Ectodermal cell (in vitro differentiated cells): Measurements from ENCODE around the gene NLRP5.
"Not testable (repeated sequence)": the region's sequence is repeated elsewhere in the genome, so short reads cannot be mapped to it uniquely, and the experiment has no call there.

ENCODE experiments used
- H3K27ac ChIP-seq: 2 replicates; pipeline ENCODE4 v1.7.0; 2013; ENCODE audit warnings: mild to moderate bottlenecking, low read depth, low read length; ENCODE audit not compliant: insufficient read depth, poor library complexity, severe bottlenecking
- H3K27me3 ChIP-seq: 2 replicates; pipeline ENCODE4 v1.7.0; 2013; ENCODE audit warnings: mild to moderate bottlenecking, low read length; ENCODE audit not compliant: insufficient read depth, control insufficient read depth, poor library complexity, severe bottlenecking
- H3K36me3 ChIP-seq: one replicate; pipeline ENCODE4 v1.7.0; 2013; ENCODE audit warnings: low read length; ENCODE audit not compliant: control insufficient read depth, insufficient read depth
- H3K4me1 ChIP-seq: one replicate; pipeline ENCODE4 v1.7.0; 2013; ENCODE audit warnings: low read length; ENCODE audit not compliant: control insufficient read depth, insufficient read depth
- H3K4me3 ChIP-seq: 2 replicates; pipeline ENCODE4 v1.7.0; 2013; ENCODE audit warnings: low read depth, low read length, control low read depth; ENCODE audit not compliant: insufficient read depth
- H3K9me3 ChIP-seq: 2 replicates; pipeline ENCODE4 v1.7.0; 2013; ENCODE audit warnings: mild to moderate bottlenecking, low read length, moderate library complexity; ENCODE audit not compliant: control insufficient read depth
- WGBS, 2 experiments: methylation state at CpG; one replicate each; pipeline ENCODE4 v1.1.7; 2013; ENCODE audit warnings: missing lambda C conversion rate in 2 of 2; 5-methylcytosine and 5-hydroxymethylcytosine counted together

Gene NLRP5

GRCh38 chr19:56097306-56097705, 110.7 kb downstream of the NLRP5 start:
- Histone ChIP-seq H3K4me3 (no peak overlapping the region), H3K9me3 (no peaks in the 10 kb centered on the region), H3K27ac (no peak overlapping the region), H3K36me3 (peaks cover 34% of the 10 kb centered on the region), H3K27me3 (no peaks in the 10 kb centered on the region), H3K4me1 (no peaks in the 10 kb centered on the region)
- 95% methylated on average over 23 of the region's 23 CpGs for WGBS, 2 experiments

DNA sequence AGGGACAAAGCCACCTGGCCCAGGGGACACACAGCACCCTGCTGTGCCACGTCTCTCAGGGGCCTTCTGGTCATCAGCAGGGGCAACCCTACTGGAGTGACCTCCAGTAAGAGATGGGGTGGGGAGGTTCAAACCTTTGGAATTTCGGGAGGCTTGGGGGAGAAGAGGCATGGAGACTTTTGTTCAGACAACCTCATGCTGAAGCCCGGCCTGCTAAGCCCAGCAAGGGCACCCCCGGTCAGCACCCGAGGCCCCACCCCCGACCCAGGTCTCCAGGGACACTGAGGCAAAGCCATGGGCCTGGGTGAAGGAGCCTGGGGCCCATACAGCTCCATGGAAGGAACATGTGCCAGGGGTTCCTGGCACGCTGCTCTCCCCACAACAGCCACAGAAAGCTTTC, 111.2 kb downstream of the NLRP5 start:
- no peaks in the 10 kb centered on the region for H3K9me3 ChIP-seq
- H3K27ac ChIP-seq = no peak overlapping the region
- H3K4me3 ChIP-seq = no peak overlapping the region
- WGBS, 2 experiments = 93% methylated on average over 7 of the region's 7 CpGs
- no peaks in the 10 kb centered on the region for H3K4me1 ChIP-seq
- H3K27me3 ChIP-seq = no peaks in the 10 kb centered on the region
- H3K36me3 ChIP-seq = peaks cover 34% of the 10 kb centered on the region

DNA sequence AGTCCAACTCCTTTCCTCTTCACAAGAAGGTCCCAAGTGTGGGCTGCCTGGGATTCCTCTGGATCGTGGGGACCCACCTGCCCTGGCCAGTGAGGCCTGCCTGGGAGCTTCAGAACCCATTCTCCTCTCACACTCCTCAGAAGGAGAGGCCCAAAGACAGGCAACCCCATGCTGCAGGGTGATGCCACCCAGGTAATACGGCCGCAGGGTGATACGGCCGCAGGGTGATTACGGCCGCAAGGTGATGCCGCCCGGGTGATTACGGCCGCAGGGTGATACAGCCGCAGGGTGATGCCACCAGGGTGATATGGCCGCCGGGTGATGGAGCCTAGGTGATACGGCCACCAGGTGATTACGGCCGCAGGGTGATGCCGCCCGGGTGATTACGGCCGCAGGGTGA, 111.7 kb downstream of the NLRP5 start:
- WGBS, 2 experiments = 97 to 98% methylated on average over 21 of the region's 21 CpGs
- H3K27me3 ChIP-seq, H3K9me3 ChIP-seq, H3K27ac ChIP-seq, H3K4me1 ChIP-seq, H3K4me3 ChIP-seq: not testable (repeated sequence)
- H3K36me3 ChIP-seq = peaks cover 32% of the 10 kb centered on the region

DNA sequence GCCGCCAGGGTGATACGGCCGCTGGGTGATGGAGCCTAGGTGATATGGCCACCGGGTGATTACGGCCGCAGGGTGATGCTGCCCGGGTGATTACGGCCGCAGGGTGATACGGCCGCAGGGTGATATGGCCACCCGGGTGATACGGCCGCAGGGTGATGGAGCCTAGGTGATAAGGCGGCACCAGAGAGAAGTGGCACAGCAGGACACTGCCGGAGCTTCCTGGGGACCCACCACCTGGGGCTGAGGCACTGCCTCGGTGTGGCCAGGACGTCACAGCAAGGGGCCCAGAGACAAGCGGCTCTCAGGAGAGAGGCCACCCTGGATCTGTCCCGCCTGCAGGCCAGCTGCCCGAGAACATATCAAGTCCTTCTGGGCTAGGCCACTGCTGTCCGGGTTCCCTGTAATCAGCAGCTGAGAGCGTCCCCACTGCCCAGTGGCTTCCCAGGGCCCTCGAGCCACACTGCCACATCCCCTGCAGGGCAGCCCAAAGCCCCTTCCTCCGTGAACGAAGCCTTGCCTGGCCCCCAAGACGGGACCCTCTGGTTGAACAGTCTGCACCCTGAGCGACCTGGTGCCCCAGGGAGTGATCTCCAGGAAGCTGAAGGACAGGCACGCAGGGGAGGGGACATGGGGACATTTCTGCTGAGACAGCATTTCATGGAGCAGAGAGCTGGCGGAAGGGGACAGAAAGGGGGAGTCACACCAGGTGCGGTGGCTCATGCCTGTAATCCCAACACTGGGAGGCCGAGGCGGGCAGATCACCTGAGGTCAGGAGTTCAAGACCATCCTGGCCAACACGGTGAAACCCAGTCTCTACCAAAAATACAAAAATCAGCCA, 112.4 kb downstream of the NLRP5 start:
- no peak overlapping the region for H3K4me3 ChIP-seq
- H3K27me3 ChIP-seq = no peaks in the 10 kb centered on the region
- peaks cover 28% of the 10 kb centered on the region for H3K36me3 ChIP-seq
- H3K27ac ChIP-seq = no peak overlapping the region
- no peaks in the 10 kb centered on the region for H3K4me1 ChIP-seq
- 94 to 95% methylated on average over 34 of the region's 34 CpGs for WGBS, 2 experiments
- H3K9me3 ChIP-seq = no peaks in the 10 kb centered on the region

DNA sequence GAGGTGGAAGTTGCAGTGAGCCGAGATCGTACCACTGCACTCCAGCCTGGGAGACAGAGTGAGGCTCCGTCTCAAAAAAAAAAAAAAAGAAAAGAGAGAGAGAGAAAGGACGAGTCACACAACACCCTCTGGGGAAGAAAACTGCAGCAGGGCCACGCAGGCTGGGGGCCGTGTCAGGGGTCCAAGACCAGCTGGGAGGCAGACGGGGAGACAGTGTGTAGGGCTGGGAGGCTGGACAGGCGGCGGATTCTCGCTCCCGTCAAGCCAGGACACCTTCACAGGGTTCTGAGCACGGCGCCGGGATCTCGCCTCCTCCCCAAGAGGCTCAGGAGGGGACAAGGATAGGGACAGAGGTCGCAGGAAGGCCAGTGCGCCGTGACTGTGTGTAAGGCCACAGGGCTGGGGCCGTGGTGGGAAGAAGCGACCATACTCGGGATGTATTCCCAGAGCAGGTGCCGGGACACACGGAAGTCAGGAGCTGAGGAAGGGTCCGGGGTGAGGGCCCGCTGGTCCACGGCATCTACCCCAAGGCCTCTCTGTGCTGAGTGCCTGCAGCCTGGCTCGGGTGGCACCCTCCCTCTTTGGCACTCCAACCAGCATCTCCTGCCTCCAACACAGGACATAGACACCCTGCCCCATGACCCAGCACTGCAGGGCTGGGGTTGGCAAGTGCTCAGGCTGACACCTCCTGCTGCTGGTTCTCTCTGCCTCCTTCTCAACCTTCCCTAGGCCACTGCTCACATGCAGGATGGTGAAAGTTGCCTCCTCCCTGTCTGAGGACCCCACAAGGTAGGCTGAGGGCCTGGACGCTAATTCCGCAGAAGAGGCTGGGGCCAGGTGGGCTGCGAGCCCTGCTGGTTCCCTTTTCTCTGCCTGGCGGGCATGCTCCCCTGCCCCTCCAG, 113.3 kb downstream of the NLRP5 start:
- Histone ChIP-seq H3K4me1 (no peaks in the 10 kb centered on the region), H3K36me3 (peaks cover 21% of the 10 kb centered on the region), H3K4me3 (no peak overlapping the region), H3K27me3 (no peaks in the 10 kb centered on the region), H3K27ac (no peak overlapping the region), H3K9me3 (no peaks in the 10 kb centered on the region)
- 93% methylated on average over 31 of the region's 31 CpGs for WGBS, 2 experiments

DNA sequence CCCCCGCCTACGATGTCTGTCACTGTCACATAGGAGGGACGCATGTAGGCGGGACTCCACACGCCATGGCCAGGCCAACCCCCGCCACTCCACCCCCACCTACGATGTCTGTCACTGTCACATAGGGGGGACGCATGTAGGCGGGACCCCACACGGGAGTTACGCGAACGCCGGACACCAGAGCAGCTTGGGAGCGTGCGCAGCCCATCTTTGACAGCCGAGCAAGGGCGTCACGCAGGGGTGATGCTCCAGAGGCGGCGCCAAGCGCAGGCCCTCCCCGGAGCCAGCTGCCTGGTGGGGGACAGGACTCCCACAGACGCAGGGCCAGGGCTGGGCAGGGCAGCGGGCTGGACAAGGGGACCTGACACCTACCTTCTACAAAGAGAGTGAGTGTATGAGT, 114.5 kb downstream of the NLRP5 start:
- 89% methylated on average over 25 of the region's 25 CpGs for WGBS, 2 experiments
- no peak overlapping the region for H3K4me3 ChIP-seq
- H3K9me3 ChIP-seq = no peaks in the 10 kb centered on the region
- peaks cover 19% of the 10 kb centered on the region for H3K36me3 ChIP-seq
- H3K27me3 ChIP-seq = no peaks in the 10 kb centered on the region
- peaks cover 11% of the 10 kb centered on the region for H3K4me1 ChIP-seq
- H3K27ac ChIP-seq = no peak overlapping the region

- no peaks in the 10 kb centered on the region for H3K9me3 ChIP-seq
- H3K36me3 ChIP-seq = peaks cover 19% of the 10 kb centered on the region
- peaks cover 13% of the 10 kb centered on the region for H3K4me1 ChIP-seq
- H3K27me3 ChIP-seq = no peaks in the 10 kb centered on the region
- H3K4me3 ChIP-seq = no peak overlapping the region
- no peak overlapping the region for H3K27ac ChIP-seq
- WGBS, 2 experiments = 96 to 97% methylated on average over 34 of the region's 34 CpGs
Measured at GRCh38 chr19:56101746-56102535, 115.4 kb downstream of the NLRP5 start.

DNA sequence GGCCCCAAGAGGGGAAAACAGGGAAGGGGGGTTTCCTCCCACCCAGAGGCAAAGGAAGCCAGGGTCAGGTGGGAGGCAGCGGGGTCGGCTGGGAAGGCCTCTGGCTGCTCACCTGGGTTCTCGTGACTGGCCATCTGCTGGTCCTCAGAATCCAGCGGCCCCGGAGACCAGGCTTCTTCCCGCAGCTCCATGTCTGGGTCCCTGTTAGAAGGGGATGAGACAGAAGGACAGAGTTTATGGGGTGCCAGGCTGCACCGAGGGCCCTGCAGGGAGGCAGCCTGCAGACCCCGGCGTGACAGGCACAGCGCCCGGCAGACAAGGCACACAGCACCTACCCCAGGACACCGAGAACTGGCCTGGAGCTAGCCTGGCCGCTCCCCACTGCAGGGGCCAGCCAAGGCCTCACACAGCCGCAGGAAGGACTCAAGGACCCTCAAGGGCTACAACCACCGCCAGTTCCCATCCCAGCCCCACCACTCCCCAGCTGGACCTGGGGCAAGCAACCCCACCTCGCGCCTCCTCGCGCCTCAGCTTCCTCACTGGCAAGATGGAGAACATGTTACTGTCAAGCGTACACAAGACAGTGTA, 116.5 kb downstream of the NLRP5 start:
- H3K27me3 ChIP-seq = no peaks in the 10 kb centered on the region
- H3K36me3 ChIP-seq = peaks cover 19% of the 10 kb centered on the region
- H3K27ac ChIP-seq = no peak overlapping the region
- H3K4me3 ChIP-seq = no peak overlapping the region
- peaks cover 17% of the 10 kb centered on the region for H3K4me1 ChIP-seq
- no peaks in the 10 kb centered on the region for H3K9me3 ChIP-seq
- 94% methylated on average over 20 of the region's 20 CpGs for WGBS, 2 experiments

- WGBS, 2 experiments = 95 to 97% methylated on average over 29 of the region's 29 CpGs
- H3K4me3 ChIP-seq = no peak overlapping the region
- peaks cover 30% of the 10 kb centered on the region for H3K4me1 ChIP-seq
- no peak overlapping the region for H3K27ac ChIP-seq
- no peaks in the 10 kb centered on the region for H3K9me3 ChIP-seq
- H3K27me3 ChIP-seq = no peaks in the 10 kb centered on the region
- peaks cover 13% of the 10 kb centered on the region for H3K36me3 ChIP-seq
Measured at GRCh38 chr19:56104423-56104822, 117.8 kb downstream of the NLRP5 start.
